NOMO-1 (cell line): ENCODE results near the gene ARSB.
"Not testable (repeated sequence)": the region's sequence is repeated elsewhere in the genome, so short reads cannot be mapped to it uniquely, and the experiment has no call there.

ENCODE experiments used
- DNase-seq, 2 experiments: peaks; one replicate each; lab custom pipeline; 2025; ENCODE audit not compliant: unreplicated experiment in 2 of 2; lab: John Stamatoyannopoulos, UW

ARSB gene

GRCh38 chr5:78997090-78997489 is 12.0 kb upstream of the ARSB start:
- no peak for DNase-seq

- DNase-seq = no peak
Measured at GRCh38 chr5:78995521-78996007, 10.5 kb upstream of the ARSB start.

- DNase-seq = no peak
Measured at GRCh38 chr5:78993165-78993564, 8.1 kb upstream of the ARSB start.

GRCh38 chr5:78992146-78992545 is 7.0 kb upstream of the ARSB start:
- DNase-seq = no peak

- no peak for DNase-seq
Measured at GRCh38 chr5:78989080-78989479, 4.0 kb upstream of the ARSB start.

- no peak for DNase-seq
Measured at GRCh38 chr5:78985725-78986223, 664 bp upstream of the ARSB start.

GRCh38 chr5:78984439-78985115 is 533 bp downstream of the ARSB start:
- peak; percentile 51 to 59 for DNase-seq

GRCh38 chr5:78983601-78984438 is 1.3 kb downstream of the ARSB start:
- DNase-seq = peak in 1 of 2 experiments; percentile 28

GRCh38 chr5:78983194-78983593 is 1.9 kb downstream of the ARSB start:
- not testable (repeated sequence) for DNase-seq

GRCh38 chr5:78979909-78980308 is 5.2 kb downstream of the ARSB start:
- peak; percentile 26 to 81 for DNase-seq

- no peak for DNase-seq
Measured at GRCh38 chr5:78979117-78979742, 5.9 kb downstream of the ARSB start.

- no peak for DNase-seq
Measured at GRCh38 chr5:78975035-78975434, 10.1 kb downstream of the ARSB start.

- DNase-seq = no peak
Measured at GRCh38 chr5:78974601-78975000, 10.5 kb downstream of the ARSB start.

GRCh38 chr5:78974011-78974410 is 11.1 kb downstream of the ARSB start:
- DNase-seq = no peak

- DNase-seq = peak in 1 of 2 experiments; percentile 28
Measured at GRCh38 chr5:78972654-78973428, 12.3 kb downstream of the ARSB start.

GRCh38 chr5:78971998-78972397 is 13.1 kb downstream of the ARSB start:
- DNase-seq = no peak

- DNase-seq = no peak
Measured at GRCh38 chr5:78968781-78969180, 16.3 kb downstream of the ARSB start.

- DNase-seq = peak in 1 of 2 experiments; percentile 59
Measured at GRCh38 chr5:78964889-78965288, 20.2 kb downstream of the ARSB start.

- no peak for DNase-seq
Measured at GRCh38 chr5:78961743-78962142, 23.4 kb downstream of the ARSB start.

GRCh38 chr5:78959767-78960166 is 25.3 kb downstream of the ARSB start:
- DNase-seq = no peak
